ENCODE results near the gene EDNRA.

The EDNRA gene

DNA sequence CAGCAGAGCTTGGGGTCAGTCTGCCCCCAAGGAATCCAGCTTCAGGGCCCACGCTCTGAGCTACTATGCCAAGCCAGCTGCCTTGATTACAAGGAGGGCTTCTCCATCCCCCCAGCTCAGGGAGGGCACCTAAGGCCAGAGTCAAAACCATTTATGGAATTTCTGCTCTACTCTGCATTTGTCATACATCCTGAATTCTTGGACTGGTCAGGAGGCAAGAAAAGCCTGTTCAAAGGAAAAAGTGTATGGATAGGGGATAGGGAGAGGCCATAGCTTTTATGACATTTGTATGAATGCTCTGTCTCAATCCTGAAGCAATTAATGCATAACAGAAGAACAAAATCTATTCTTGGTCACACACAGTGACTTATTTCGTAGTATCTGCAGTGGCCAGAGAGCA lies 32.2 kb downstream of the EDNRA start:
- FAIRE-seq = no peak
- TF ChIP-seq CTCF (IDR thresholded peaks at IDR 0.05; ENCODE audit: insufficient read depth, missing control alignments) = no peak
- DNase-seq (ENCODE audit: insufficient read length, low spot score) = no peak

DNA sequence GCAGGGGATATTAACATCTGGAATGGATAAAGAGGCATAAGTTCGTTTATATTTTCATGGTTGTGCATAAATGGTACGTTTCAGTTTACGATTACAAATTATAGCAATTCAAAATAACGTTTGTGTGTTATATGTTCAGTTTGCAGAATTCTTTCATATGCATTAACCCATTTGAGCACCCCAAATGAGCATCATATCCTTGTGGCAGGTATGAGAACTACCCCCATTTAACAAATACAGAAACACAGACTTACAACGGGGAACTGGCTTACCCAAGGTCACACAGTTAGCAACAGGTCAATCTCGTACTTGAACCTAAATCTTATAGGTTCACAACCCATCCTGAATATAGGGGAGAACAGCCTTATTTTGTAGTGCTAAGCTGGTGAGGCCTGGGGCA lies 33.1 kb downstream of the EDNRA start:
- no peak for DNase-seq (ENCODE audit: insufficient read length, low spot score)
- no peak for TF ChIP-seq CTCF (IDR thresholded peaks at IDR 0.05; ENCODE audit: insufficient read depth, missing control alignments)
- FAIRE-seq = no peak

DNA sequence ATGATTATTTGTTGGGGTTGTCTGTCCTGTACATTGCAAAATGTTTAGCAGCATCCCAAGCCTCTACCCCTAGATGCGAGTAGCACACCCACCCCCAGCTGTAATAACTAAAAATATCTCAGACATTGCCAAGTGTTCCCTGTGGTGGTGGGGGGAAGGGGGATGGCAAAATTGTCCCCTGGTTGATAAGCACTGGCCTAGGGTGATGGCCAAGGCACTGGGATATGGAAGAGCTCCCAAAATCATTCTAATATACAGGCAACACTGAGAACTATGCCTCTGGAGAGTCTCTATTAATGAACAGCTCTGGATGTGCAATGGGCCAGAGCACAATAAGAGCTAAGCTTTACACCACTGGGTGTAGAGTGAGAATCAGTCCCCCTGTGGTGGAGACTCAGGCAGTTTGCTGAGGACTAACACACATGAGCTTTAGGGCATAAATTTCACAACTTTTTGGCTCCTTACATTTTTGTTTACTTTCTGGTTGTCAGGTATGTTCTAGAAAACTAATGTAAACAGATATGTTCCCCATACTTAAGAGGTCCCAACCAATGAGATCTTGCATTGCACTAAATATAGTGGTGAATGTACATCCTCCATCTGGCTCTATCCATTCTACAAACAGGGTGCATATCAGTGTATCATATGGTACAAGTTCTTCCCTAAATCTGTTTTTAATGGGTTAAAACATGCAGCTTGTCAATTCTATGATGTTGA lies 34.5 kb downstream of the EDNRA start:
- no peak for FAIRE-seq
- TF ChIP-seq CTCF (IDR thresholded peaks at IDR 0.05; ENCODE audit: insufficient read depth, missing control alignments) = no peak
- no peak for DNase-seq (ENCODE audit: insufficient read length, low spot score)

GRCh38 chr4:147516133-147516532 lies 35.2 kb downstream of the EDNRA start:
- no peak for TF ChIP-seq CTCF (IDR thresholded peaks at IDR 0.05; ENCODE audit: insufficient read depth, missing control alignments)
- FAIRE-seq = no peak
- DNase-seq (ENCODE audit: insufficient read length, low spot score) = no peak

DNA sequence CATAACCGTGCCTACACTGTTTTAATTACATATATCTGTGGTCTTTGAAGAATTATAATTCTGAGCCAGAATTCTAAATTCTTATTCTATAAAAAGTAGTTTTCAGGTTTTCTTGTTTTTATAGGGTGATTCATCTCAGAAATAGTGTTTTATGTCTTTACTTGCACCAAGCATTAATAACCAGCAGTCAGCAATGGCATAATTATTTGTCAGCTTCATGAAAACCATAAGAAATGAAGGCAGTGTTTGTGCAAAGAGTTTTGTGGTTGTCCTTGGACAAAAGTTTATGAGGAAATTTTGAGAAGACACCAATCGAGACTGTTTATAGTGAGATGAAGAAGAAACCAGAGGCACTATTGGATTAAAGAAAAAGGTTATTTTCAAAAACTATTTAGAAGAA lies 37.2 kb downstream of the EDNRA start:
- no peak for DNase-seq (ENCODE audit: insufficient read length, low spot score)
- no peak for TF ChIP-seq CTCF (IDR thresholded peaks at IDR 0.05; ENCODE audit: insufficient read depth, missing control alignments)
- FAIRE-seq = no peak

- DNase-seq (ENCODE audit: insufficient read length, low spot score) (peak; percentile 19), FAIRE-seq (peak; percentile 94)
- peak; percentile 95 for TF ChIP-seq CTCF (IDR thresholded peaks at IDR 0.05; ENCODE audit: insufficient read depth, missing control alignments)
These were observed 38.2 kb downstream of the EDNRA start for GRCh38 chr4:147518846-147519767.

- FAIRE-seq (no peak), DNase-seq (ENCODE audit: insufficient read length, low spot score) (no peak)
- TF ChIP-seq CTCF (IDR thresholded peaks at IDR 0.05; ENCODE audit: insufficient read depth, missing control alignments) = no peak
These were observed 43.7 kb downstream of the EDNRA start for GRCh38 chr4:147524601-147525000.
